Testis (tissue), 3 donors: ENCODE data around the gene KCNB1. TPM values are rescaled to one million over a fixed set of nuclear protein-coding genes. Genes with fewer than 3 reads are reported as not detected.

ENCODE experiments used
- DNase-seq: peaks from one replicate; pipeline ENCODE4 v3.0.0-alpha.2; 2019
- H3K27ac ChIP-seq, 2 donors: fragments of 200-600 bp; sonication (generic); one replicate each; pipeline ENCODE4 v1.5.1; 2019
- H3K27me3 ChIP-seq: fragments of 200-600 bp; sonication (generic); one replicate; pipeline ENCODE4 v1.5.1; 2019
- H3K36me3 ChIP-seq: fragments of 200-600 bp; sonication (generic); one replicate; pipeline ENCODE4 v1.5.1; 2017; ENCODE audit warnings: low read depth; ENCODE audit errors: missing control alignments
- H3K4me1 ChIP-seq: fragments of 200-600 bp; sonication (generic); one replicate; pipeline ENCODE4 v1.5.1; 2019
- H3K4me3 ChIP-seq, 2 donors: fragments of 200-600 bp; sonication (generic); one replicate each; pipeline ENCODE4 v1.5.1; 2017 to 2019
- H3K9me3 ChIP-seq: fragments of 200-600 bp; sonication (generic); one replicate; pipeline ENCODE4 v1.5.1; 2017
- CTCF ChIP-seq, 3 experiments: fragments of 450-650 bp in 2 of 3; fragments of 200-600 bp in 1 of 3; sonication (generic) in 1 of 3; IDR thresholded peaks; one replicate each; pipeline ENCODE4 v1.5.1; 2016 to 2019; ENCODE audit warnings: antibody characterized with exemption in 3 of 3, mild to moderate bottlenecking in 2 of 3, moderate library complexity in 1 of 3
- POLR2A ChIP-seq: fragments of 450-650 bp; IDR thresholded peaks from one replicate; pipeline ENCODE4 v1.6.1; 2017; ENCODE audit warnings: antibody characterized with exemption, mild to moderate bottlenecking, moderate library complexity
- WGBS, 2 donors: methylation state at CpG; one replicate each; pipeline ENCODE4 v1.1.5; 2018; 5-methylcytosine and 5-hydroxymethylcytosine counted together
- intact Hi-C: fragments of 100-400 bp; cut with DNase I; formaldehyde crosslinking; loops from one replicate; pipeline ENCODE4 v1.15.1; 2023; ENCODE audit warnings: low total_unique reads
- polyA plus RNA-seq: library from polyadenylated mRNA; stranded (reverse); fragments of 350-450 nt; fragmentation: Illumina TruSeq; extraction: RNeasy Lipid Tissue Mini Kit (QIAGEN cat#74804); gene quantifications from one replicate; pipeline ENCODE4 v1.2.3, GENCODE V29; 2014; ENCODE audit warnings: low read depth, low replicate concordance; ENCODE audit not compliant: insufficient read depth
- total RNA-seq, 2 donors: library from RNA; depleted of rRNA; stranded (reverse); fragments of >200 nt; gene quantifications; one replicate each; pipeline ENCODE4 v1.2.3, GENCODE V29; 2016

KCNB1 gene
- total and polyA plus RNA-seq, 3 donors from 2014 or later = 1.5 to 4.6 (median 2.3) TPM

DNA sequence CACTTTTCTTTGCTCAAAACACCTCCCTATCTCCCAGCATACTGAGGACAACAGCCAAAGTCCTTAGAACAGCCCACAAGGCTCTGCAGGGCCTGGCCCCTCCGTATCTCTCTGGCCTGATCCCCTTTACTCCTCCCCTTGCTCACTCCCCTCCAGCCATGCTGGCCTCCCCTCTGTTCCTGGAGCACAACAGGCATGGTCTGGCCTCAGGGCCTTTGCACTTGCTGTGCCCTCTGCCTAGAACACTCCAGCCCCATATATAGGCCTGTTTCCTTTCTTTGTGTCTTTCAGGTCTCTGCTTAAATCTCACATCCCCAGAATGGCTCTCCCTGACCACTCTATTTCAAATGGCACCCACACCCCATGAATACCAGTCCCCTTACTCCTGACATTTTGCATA, 62.7 kb downstream of the KCNB1 start:
- peak overlapping the region; percentile 13 to 76 for H3K27ac ChIP-seq
- H3K4me1 ChIP-seq = peaks cover 36% of the 10 kb centered on the region
- H3K9me3 ChIP-seq = no peaks in the 10 kb centered on the region
- intact Hi-C loops = no loop called here
- no peaks in the 10 kb centered on the region for H3K36me3 ChIP-seq
- whole genome bisulfite sequencing, 2 donors = 71 to 72% methylated on average over 1 of the region's 1 CpG
- H3K27me3 ChIP-seq = no peaks in the 10 kb centered on the region
- DNase-seq = no peak
- H3K4me3 ChIP-seq = no peak overlapping the region
- TF ChIP-seq CTCF (IDR thresholded peaks at IDR 0.05) = no peak
- no peak for TF ChIP-seq POLR2A

DNA sequence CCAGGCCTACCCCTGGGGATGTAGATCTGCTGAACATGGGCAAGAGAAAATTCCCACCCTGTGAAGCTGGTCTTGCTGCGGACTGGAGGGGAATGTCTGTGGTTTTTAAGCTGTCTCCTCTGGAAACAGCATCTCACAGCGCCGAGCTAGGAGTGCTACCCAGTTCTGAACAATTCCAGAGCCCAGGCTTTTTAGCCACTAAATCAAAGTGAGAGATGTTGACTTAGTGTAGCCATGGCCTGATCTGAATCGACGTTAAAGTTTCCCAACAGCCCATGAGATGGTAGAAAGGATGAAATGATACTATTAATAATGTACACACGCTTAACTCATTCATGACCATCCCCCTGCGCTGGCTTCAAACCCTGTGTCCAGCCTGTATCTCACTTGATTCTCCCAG, 63.7 kb downstream of the KCNB1 start:
- H3K27me3 ChIP-seq = no peaks in the 10 kb centered on the region
- DNase-seq = no peak
- H3K4me1 ChIP-seq = peaks cover 27% of the 10 kb centered on the region
- intact Hi-C loops = no loop called here
- WGBS, 2 donors = 75 to 79% methylated on average over 7 of the region's 7 CpGs
- H3K4me3 ChIP-seq = no peak overlapping the region
- TF ChIP-seq POLR2A = no peak
- no peak for TF ChIP-seq CTCF (IDR thresholded peaks at IDR 0.05)
- H3K27ac ChIP-seq = peak overlapping the region; percentile 41 to 76
- no peaks in the 10 kb centered on the region for H3K9me3 ChIP-seq
- H3K36me3 ChIP-seq = no peaks in the 10 kb centered on the region

GRCh38 chr20:49417843-49418555, 64.5 kb downstream of the KCNB1 start:
- H3K9me3 ChIP-seq = no peaks in the 10 kb centered on the region
- intact Hi-C loops = no loop called here
- H3K4me3 ChIP-seq = no peak overlapping the region
- 53 to 61% methylated on average over 9 of the region's 9 CpGs for WGBS, 2 donors
- H3K27ac ChIP-seq = peak overlapping the region; percentile 41 to 76
- no peaks in the 10 kb centered on the region for H3K36me3 ChIP-seq
- DNase-seq = no peak
- TF ChIP-seq CTCF (IDR thresholded peaks at IDR 0.05) = no peak
- TF ChIP-seq POLR2A = no peak
- H3K4me1 ChIP-seq = peaks cover 21% of the 10 kb centered on the region
- H3K27me3 ChIP-seq = no peaks in the 10 kb centered on the region

DNA sequence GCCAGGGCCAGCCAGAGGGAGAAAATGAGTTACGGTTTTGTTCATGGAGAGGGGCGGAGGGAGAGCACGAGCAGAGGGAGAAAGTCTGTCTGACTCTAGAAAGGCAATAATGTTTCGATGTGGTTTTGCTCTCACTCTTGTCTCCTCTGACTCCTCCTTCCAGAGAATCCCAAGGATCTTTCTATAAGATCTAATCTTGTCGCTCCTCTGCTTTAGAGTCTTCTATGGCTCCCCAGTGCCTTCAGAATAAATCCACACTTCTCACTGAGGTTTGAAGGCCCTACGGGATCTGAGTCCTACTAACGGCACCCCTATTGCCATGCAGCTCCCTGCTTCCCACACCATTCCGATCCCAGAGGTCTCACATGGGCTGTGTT, 66.8 kb downstream of the KCNB1 start:
- TF ChIP-seq POLR2A (no peak), CTCF (IDR thresholded peaks at IDR 0.05) (no peak)
- intact Hi-C loops = no loop called here
- H3K36me3 ChIP-seq = no peaks in the 10 kb centered on the region
- no peaks in the 10 kb centered on the region for H3K9me3 ChIP-seq
- no peaks in the 10 kb centered on the region for H3K27me3 ChIP-seq
- DNase-seq = no peak
- H3K4me1 ChIP-seq = peaks cover 10% of the 10 kb centered on the region
- H3K4me3 ChIP-seq = no peak overlapping the region
- 72 to 87% methylated on average over 8 of the region's 8 CpGs for WGBS, 2 donors
- no peak overlapping the region for H3K27ac ChIP-seq
